ENCODE results near the gene ACOXL. TPM values are rescaled to one million over a fixed set of nuclear protein-coding genes. Genes with fewer than 3 reads are reported as not detected.

The ACOXL gene
- total RNA-seq, 2 experiments from 2014 or later = not detected

DNA sequence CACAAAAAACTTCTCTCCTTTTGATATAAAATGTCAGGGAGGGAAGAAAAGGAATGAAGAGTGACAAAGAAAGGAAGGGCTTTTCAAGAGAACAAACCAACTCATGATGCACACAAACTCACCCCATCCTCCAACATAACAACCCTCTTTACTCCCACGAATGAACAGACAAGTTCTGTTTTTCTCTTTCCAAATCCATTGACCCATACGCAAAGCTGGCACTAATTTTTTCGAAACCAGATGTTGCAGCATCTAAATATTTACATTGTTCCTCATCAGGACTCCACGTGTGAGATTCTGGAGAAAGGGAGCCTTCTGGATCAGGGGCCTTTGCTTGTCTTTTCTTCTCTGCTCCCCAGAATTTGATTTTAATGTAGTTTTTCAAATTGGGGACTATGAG lies 245.0 kb downstream of the ACOXL start:
- H3K9me3 ChIP-seq (ENCODE audit: control insufficient read depth in 1 of 2, insufficient read depth in 1 of 2, low read length in 2 of 2) = peaks cover 0 to 7% of the 10 kb centered on the region in 2 experiments
- no peak overlapping the region for H3K4me3 Mint-ChIP-seq
- no peaks in the 10 kb centered on the region for H3K4me1 Mint-ChIP-seq (ENCODE audit: low read depth)
- CTCF ChIA-PET = no interaction called here
- ATAC-seq (ENCODE audit: poor library complexity) = no peak
- POLR2A ChIA-PET = no interaction called here
- H3K36me3 Mint-ChIP-seq (ENCODE audit: low read depth) = no peaks in the 10 kb centered on the region
- H3K36me3 ChIP-seq (ENCODE audit: insufficient read depth, low read length) = no peaks in the 10 kb centered on the region
- H3K9me3 Mint-ChIP-seq = no peaks in the 10 kb centered on the region
- no peak overlapping the region for H3K27ac ChIP-seq (ENCODE audit: low read depth in 1 of 2, low read length in 2 of 2)
- H3K27ac Mint-ChIP-seq = no peak overlapping the region
- no peaks in the 10 kb centered on the region for H3K27me3 Mint-ChIP-seq
- DNase-seq = no peak
- peaks cover 0 to 4% of the 10 kb centered on the region in 2 experiments for H3K27me3 ChIP-seq (ENCODE audit: control insufficient read depth in 1 of 2, insufficient read depth in 2 of 2, low read length in 2 of 2)
- no peaks in the 10 kb centered on the region for H3K4me1 ChIP-seq (ENCODE audit: insufficient read depth, low read length)
- TF ChIP-seq, protein P1, sequence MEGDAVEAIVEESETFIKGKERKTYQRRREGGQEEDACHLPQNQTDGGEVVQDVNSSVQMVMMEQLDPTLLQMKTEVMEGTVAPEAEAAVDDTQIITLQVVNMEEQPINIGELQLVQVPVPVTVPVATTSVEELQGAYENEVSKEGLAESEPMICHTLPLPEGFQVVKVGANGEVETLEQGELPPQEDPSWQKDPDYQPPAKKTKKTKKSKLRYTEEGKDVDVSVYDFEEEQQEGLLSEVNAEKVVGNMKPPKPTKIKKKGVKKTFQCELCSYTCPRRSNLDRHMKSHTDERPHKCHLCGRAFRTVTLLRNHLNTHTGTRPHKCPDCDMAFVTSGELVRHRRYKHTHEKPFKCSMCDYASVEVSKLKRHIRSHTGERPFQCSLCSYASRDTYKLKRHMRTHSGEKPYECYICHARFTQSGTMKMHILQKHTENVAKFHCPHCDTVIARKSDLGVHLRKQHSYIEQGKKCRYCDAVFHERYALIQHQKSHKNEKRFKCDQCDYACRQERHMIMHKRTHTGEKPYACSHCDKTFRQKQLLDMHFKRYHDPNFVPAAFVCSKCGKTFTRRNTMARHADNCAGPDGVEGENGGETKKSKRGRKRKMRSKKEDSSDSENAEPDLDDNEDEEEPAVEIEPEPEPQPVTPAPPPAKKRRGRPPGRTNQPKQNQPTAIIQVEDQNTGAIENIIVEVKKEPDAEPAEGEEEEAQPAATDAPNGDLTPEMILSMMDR (IDR thresholded peaks at IDR 0.05) = no peak
- intact Hi-C loops (cut with DNase I, micrococcal nuclease) = no loop called here
- no peak overlapping the region for H3K4me3 ChIP-seq (ENCODE audit: low read length)

- Mint-ChIP-seq H3K9me3 (no peaks in the 10 kb centered on the region), H3K27ac (no peak overlapping the region), H3K4me1 (ENCODE audit: low read depth) (no peaks in the 10 kb centered on the region), H3K27me3 (no peaks in the 10 kb centered on the region), H3K36me3 (ENCODE audit: low read depth) (no peaks in the 10 kb centered on the region), H3K4me3 (no peak overlapping the region)
- Histone ChIP-seq H3K9me3 (ENCODE audit: control insufficient read depth in 1 of 2, insufficient read depth in 1 of 2, low read length in 2 of 2) (no peaks in the 10 kb centered on the region), H3K27me3 (ENCODE audit: control insufficient read depth in 1 of 2, insufficient read depth in 2 of 2, low read length in 2 of 2) (peaks cover 0 to 4% of the 10 kb centered on the region in 2 experiments), H3K27ac (ENCODE audit: low read depth in 1 of 2, low read length in 2 of 2) (no peak overlapping the region), H3K36me3 (ENCODE audit: insufficient read depth, low read length) (no peaks in the 10 kb centered on the region), H3K4me1 (ENCODE audit: insufficient read depth, low read length) (no peaks in the 10 kb centered on the region), H3K4me3 (ENCODE audit: low read length) (no peak overlapping the region)
- intact Hi-C loops (cut with DNase I, micrococcal nuclease) = no loop called here
- ChIA-PET CTCF (no interaction called here), POLR2A (no interaction called here)
- no peak for DNase-seq
- TF ChIP-seq, protein P1 (IDR thresholded peaks at IDR 0.05) = no peak
- ATAC-seq (ENCODE audit: poor library complexity) = no peak
These were observed 245.8 kb downstream of the ACOXL start for GRCh38 chr2:110978148-110978547.

GRCh38 chr2:110978756-110979470 lies 246.5 kb downstream of the ACOXL start:
- no peak for ATAC-seq (ENCODE audit: poor library complexity)
- Histone ChIP-seq H3K4me1 (ENCODE audit: insufficient read depth, low read length) (no peaks in the 10 kb centered on the region), H3K27ac (ENCODE audit: low read depth in 1 of 2, low read length in 2 of 2) (no peak overlapping the region), H3K4me3 (ENCODE audit: low read length) (no peak overlapping the region), H3K9me3 (ENCODE audit: control insufficient read depth in 1 of 2, insufficient read depth in 1 of 2, low read length in 2 of 2) (no peaks in the 10 kb centered on the region), H3K27me3 (ENCODE audit: control insufficient read depth in 1 of 2, insufficient read depth in 2 of 2, low read length in 2 of 2) (peaks cover 0 to 4% of the 10 kb centered on the region in 2 experiments), H3K36me3 (ENCODE audit: insufficient read depth, low read length) (no peaks in the 10 kb centered on the region)
- H3K27ac Mint-ChIP-seq = no peak overlapping the region
- intact Hi-C loops (cut with DNase I, micrococcal nuclease) = no loop called here
- no peak overlapping the region for H3K4me3 Mint-ChIP-seq
- H3K27me3 Mint-ChIP-seq = no peaks in the 10 kb centered on the region
- no peaks in the 10 kb centered on the region for H3K36me3 Mint-ChIP-seq (ENCODE audit: low read depth)
- POLR2A ChIA-PET = no interaction called here
- H3K4me1 Mint-ChIP-seq (ENCODE audit: low read depth) = no peaks in the 10 kb centered on the region
- no peaks in the 10 kb centered on the region for H3K9me3 Mint-ChIP-seq
- TF ChIP-seq, protein P1 (IDR thresholded peaks at IDR 0.05) = no peak
- CTCF ChIA-PET = no interaction called here
- no peak for DNase-seq

Data from CD4-positive, alpha-beta T cell (primary cell).